8988T (cell line): ENCODE results near the gene CES2.

ENCODE experiments used
- DNase-seq: peaks from one replicate; pipeline ENCODE4 v3.0.0; 2011

Gene CES2

DNA sequence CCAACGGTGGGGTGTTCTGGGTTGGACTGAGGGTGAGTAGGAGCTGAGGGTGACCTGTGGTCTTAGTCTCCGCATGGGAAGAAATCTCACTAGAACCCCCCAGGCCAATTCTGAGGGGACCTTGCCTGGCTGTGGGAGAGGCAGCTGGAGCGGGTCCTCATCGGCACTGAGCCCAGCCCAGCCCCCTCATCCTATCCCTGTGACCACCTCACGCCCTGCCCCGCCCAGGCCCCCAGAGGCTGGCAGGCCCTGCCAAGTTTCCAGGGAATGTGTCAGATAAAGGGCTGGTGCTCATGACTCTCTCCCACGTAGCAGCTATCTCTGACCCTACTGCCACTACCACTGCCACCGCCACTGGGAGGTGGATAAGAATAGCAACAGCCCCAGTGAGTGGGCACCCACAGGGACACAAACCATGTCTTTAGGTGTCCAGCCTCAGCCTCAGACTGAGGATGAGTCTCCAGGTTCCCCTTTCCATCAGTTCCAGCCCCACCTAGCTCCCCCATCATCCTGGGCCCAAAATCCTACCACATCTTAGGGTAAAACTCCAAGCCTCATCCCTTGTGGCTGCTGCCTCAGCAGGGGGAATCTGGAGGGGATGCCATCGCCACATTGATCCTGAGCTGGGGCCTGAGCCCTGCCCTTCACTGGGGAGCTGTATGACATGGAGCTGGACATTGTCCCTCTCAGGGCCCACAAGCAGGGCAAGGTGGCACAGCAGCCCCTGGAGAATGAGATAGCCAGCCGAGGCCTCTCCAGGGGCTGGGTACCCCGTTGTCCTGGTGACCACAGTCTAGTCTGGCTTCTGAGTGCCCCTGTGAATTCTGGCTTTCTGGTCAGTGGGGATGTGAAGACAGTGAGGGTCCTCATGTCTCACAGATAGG, 31.5 kb upstream of the CES2 start:
- DNase-seq, result peak; percentile 40

DNA sequence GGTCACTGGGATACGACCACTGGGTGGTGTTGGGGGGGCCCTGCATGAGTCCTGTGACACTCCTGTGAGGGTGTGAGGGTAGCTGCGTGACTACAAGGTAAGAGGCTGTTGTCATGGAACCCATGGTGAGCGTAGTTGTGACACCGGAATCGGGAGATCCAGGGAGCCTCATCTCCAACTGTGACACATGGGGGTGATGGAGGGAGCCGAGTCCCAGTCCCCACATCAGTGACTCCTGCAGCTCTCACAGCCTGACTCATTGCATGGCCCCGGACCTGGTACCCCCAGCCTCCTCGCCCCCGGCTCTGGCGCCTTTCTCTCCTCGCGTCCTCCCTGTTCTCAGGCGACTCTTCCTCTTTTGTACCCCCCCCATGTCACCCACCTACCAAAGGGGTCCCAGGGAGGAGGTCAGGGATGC, 30.9 kb upstream of the CES2 start:
- peak; percentile 37 for DNase-seq

DNA sequence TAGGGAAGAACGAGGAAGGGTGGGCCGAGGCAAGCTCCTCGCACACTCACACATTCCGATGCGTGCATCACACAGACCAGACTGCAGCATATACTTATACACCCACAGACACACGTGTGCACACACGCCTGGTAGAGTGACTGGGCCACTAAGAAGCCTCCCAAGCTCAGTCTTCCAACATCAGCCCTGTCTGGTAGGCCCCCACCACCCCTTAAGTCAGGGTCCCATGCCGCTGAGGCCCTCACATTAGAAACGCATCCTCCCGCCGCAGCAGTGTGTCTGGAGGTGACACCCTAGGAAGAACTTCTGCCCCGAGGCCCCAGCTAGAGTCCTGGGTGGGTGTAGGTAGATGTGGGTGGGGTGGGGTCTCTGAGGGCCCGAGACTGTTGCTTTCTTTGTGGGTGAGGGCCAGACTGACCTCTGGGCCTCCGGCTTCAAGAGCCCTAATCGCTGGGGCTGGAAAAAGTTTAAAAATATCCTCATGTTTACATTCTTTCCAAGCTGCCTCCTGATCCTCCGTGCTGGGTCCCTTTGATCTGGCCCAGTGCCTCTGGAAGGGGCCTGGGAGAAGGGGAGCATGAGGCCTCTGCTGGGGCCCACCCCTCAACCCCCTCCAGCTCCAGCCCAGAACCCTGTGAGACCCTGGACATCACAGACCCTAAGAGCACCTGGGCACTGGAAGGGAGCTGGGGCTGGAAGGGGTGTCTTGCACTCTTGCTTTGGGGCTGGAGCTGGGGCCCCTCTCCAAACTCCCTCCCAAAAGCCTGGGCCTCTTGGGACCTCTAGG, 30.3 kb upstream of the CES2 start:
- peak; percentile 31 for DNase-seq

DNA sequence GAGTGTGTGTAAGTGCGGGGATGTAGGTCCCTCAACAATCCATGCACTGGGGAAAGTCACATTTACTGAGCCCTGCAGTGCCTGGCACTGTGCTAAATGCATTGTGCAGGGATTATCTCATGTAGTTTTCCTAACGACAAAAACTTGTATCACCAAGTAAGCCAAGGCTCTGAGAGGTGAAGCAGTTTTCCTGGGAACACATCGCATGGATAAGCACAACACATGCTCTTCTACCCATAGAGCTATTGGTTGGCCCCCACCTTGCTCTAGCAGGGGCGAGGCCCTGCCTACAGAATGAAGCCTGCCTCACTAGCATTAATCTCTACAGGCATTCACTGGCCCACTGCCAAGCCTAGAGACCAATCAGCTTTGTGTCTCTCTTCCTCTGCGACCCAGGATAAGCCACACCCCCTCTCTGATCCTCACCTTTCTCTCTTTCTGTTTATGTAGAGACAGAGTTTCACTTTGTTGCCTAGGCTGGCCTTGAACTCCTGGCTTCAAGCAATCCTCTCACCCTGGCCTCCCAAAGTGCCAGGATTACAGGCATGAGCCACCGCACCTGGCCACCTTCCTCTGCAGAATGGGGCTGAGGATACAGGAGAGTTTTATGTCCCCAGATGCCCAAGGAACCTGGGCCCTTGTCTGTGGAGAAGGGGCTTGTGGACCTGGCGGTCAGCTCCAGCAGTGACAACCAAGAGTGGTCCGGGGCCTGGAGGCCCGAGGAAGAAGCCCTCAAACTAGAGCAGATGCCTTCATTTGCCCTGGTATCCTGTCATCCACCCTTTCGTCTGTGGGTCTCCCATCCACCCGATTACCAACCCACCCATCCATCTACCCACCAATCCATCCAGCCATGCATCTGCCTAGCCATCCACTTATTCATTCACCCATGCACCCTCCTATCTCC, 29.4 kb upstream of the CES2 start:
- DNase-seq, result peak; percentile 21

DNA sequence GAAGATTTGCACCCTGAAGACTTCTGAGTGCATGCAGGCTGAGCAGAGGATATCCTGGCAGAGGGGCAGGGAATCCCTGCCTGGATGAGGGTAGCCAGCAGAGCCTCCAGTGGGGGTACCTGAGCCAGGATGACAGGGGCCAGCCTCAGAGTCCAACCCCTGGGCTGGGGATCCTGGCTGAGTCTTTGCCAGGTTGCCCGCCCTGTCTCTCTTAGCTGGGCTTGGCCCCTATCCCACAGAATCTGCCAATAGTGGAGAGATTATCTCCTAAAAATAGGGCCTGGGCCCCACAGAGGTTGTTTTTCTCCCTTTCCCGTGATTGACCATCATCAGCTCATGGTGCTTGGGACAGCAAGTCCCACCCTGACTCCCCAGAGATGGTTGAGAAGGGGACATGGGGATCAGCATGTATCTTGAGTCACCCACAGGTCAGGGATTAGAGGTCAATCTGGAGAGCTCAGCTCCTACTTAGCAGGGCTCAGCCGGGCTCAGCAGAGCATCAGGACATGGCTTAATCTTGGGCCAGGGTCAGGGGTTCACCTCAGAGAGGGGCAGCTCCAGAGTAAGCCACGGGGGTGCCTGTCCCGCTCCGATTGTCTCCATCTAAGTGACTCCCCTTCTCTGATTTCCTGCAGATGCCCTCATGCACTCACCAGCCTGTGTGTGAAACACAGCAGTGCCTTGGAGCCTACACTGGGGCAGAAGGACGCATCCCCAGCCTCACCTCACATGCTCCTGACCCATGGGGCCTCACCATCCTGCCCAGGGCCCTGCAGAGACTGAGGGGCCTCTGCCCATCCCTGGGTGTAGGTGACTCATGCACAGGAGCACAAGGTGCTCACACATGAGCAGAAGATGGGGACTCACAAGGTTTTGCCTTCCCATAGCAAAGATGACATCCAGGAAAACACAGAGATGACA, 28.1 kb upstream of the CES2 start:
- DNase-seq, result peak; percentile 27

DNA sequence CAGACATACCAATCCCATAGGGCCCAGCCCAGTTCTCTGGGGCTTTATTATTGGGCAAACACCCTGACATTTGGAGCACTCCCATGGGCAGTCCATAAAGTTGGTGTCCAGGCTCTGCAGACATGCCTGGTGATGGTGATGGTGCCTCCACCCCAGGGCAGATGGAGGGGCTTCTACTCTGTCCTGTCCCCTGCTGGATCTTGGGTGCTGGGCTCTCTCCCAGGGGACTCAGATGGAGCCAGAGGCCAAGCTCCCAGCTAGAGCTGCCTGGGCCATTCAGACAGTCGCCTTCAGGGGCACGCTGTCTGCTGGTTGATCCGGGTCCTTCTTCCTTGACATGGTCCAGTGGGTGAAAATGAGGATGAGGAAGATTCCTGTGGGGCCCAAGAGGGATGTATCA, 27.2 kb upstream of the CES2 start:
- DNase-seq, result no peak

DNA sequence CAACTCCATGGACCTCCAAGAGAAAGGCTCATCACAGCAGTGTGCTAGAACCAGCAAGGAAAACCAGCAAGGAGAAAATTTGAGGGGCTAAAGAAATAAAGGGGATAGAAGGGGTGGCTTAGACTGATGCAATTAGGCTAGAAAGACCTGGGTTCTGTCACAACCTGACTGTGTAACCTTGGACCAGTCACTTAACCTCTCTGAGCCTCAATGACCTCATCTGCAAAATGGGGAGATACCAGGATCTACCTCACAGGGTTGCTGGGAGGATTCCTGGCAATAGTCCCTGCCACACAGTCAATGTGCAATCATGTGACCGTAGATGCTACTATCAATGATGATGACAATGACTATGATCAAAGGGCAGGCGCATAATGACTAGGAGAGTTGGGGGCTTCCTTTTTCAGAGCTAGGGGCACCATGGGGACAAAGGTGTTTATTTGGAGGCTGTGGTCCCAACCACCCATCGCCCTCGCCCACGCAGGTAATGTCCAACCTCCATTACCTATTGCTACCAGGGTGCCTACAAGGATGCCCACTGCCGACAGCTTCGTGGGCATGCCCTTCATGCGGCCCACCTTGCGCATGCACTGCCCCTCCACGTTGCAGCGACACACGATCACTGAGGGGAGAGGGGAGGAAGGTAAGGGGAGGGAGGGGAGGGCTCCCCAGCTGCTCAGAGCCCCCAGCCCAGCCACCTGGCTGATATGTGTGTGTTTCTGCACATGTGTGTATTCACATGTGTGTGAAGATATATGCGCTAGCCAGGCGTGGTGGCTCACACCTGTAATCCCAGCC, 26.4 kb upstream of the CES2 start:
- peak; percentile 17 for DNase-seq

DNA sequence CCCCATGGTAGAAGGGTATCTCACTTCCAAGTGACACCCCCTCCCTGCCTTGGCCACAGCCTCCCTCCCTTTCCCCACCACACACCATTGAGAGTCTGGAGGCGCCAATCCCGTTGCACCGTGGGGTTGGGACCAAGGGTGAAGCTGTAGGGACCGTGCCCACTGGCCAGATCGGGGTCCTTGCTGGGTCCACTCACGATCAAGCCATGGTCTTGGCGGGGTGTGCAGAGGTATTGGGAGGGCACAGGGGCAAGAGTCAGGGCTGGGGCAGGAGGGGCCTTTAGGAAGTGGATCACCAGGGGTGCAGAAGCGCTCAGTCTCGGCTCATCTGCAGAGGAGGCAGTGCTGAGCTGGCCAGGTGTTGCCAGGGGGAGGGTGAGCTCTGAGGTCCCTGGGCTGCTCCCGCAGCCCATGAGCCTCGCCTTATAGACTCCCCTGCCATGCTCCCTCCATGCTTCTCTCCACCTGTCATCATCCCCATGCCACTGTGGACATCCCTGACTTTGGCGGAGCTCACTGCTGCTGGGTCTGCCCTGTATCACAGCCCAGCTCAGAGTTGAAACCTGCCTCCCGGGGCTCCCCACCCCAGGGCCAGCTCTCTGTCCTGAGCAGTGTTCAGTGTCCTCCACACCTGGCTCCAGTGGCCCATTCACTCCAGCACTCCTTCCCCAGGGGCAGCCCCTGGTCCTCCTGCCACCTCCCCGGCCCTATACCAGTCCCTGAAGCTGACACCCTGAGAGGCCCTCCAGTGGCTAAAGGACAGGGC, 25.0 kb upstream of the CES2 start:
- peak; percentile 53 for DNase-seq

DNA sequence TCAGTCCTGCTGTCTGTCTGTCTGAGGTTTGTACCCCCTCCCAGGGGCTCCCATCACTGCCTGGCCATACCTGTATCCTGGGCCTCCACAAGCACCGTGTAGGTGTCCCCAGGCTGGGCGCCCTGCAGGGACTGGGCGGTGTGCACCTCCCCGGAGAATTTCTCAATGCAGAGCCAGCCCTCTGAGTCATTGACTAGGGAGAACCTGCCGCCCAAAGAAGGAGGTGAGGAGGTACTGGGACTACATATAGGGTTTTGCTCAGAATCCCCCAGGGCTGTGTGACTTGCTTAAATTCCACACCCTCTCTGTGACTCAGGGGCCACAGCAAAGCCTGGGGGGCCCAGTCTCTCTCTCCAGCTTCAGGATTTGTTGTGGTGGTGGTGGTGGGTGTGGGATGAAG, 24.2 kb upstream of the CES2 start:
- DNase-seq, result peak; percentile 40

DNA sequence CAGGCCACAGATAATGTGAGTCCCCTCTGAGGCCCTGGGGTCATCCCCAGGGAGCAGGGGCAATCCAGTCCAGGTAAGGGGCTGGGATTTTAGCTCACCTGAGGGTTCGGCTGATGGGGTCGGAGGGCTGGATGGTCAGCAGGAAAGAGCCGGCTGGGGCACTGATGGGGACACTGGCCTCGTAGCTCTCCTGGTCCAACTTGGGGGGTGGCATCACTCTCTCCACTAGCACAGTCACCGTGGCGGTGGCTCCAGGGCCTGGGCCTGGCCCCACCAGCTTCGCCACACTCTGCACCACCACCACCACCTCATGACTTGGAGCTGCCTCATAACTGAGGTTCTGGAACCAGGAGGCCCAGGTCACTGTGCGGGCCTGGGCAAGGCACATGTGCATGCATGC, 23.5 kb upstream of the CES2 start:
- peak; percentile 25 for DNase-seq

DNA sequence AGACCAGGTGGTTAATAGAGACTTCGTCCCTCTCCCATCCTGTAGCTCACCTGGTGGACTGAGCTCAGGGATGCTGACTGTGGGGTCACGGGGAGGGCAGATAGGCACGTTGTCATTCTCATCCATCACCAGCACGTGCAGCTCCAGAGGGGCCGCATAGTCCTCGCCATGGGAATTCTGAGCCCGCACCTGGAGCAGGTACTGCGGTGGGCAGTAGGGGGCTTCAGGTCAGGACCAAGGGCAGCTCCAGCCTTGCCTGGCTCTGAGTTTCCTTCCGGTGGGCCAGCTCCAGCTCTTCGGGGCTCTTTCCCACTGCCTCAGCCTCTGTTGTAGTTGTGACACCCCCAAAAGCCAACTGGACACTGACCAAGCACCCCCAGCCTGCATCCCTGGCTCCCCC, 22.2 kb upstream of the CES2 start:
- DNase-seq, result no peak

DNA sequence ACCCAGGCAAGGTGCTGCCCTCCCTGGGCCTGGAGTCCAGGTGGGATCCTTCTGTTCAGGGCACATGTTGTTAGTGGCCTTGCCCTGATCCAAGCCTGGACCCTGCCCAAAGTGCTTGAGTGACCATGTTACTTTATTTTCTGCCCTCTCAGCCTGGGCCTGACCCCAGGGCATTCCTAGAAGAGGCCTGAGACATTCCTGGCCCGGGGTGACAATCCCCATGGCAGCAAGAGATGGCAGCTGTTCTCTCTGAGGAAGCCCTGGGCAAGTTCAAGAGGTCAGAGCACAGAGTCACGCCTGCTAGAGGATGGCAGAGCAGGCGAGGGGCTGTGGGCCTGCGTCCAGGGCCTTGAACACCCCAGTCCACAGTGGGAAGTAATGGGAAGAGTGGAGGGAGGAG, 21.6 kb upstream of the CES2 start:
- no peak for DNase-seq

DNA sequence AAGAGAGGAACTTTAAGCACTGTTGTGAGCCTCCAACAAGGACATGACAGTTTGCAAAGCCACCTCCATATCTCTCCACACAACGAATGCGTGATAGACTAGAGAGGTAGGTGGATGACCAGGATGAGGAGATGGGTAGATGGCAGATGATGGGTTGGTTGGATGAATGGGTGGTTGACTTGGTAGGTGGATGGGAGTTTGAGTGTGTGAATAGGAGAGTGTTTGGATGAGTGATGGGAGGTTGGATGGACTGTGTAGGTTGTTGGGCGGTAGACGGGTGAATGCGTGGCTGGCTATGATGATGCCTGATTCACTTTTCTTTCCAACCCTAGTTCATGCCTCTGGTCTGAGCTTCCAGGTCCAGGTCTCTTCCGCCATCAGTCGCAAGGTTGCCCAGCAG, 20.8 kb upstream of the CES2 start:
- no peak for DNase-seq

DNA sequence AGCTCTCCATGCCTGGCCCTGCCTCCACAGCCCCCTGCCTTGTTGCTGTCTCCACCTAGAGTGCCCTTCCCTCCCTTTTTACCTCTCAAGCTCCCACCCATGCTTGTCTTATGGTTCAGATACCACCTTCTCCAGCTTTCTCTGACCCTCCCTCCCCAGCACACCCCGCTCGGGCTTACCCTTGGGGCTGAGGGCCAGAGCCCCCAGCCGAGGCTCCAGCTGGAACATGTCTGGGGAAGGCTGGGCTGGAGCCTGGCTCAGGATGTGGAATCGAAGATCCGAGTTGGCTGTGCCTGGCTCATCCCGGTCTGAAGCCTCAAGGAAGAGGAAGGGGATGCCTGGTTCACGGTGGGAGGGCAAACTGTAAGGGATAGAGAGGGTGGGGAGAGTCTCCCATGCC, 20.3 kb upstream of the CES2 start:
- no peak for DNase-seq

DNA sequence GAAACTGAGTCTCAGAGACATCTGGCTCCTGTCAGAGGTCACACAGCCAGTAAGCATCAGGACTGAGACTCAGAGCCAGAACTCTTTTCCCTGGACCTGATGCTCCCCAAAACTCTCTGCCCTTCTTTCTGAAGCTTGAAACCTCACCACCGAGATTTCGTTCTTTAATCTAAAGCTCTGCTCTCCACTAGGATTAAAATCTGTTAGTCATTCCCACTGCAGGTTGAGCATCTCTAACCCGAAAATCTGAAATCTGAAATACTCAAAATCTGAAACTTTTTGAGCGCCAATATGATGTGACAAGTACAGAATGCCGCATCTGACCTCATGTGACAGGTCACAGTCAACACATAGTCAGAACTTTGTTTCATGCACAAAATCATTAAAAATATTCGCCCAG, 18.8 kb upstream of the CES2 start:
- DNase-seq, result no peak

DNA sequence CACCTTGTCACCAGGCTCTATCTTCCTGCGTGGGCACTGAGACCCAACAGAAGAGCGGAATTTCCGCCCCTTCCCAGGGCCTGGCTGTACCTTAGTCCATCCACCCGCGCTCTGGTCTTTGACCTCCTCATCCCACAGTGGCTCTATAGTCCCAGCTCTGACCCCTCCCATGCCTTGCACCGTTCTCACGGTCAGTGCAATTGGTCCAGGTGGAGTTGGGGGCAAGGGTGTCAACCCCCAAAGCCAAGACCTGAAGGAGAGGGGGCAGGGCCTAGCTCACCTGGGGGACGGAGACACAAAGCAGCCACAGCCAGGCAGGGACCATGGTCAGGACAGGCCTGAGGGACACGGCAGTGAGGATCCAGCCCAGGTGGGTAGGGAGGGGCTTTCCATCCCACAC, 17.6 kb upstream of the CES2 start:
- no peak for DNase-seq

DNA sequence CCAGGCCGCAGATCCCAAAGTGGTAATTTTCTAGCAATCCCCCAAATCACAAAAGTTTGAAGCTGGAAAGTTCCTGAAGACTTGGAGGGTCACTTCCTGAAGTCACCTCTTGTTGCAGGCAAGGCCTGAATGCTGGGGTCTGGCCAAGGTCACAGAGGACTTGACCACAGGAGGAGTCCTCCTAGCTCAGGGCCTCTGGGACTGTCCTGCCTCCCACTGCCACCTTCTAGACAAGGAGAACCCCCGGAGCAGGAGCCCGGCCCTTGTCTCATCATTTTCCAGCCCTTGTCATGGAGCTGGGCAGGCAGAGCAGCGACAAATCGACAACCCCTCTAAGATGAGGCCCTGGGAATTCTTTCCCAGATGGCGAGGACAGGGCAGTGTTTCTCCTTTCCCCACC, 17.0 kb upstream of the CES2 start:
- no peak for DNase-seq

DNA sequence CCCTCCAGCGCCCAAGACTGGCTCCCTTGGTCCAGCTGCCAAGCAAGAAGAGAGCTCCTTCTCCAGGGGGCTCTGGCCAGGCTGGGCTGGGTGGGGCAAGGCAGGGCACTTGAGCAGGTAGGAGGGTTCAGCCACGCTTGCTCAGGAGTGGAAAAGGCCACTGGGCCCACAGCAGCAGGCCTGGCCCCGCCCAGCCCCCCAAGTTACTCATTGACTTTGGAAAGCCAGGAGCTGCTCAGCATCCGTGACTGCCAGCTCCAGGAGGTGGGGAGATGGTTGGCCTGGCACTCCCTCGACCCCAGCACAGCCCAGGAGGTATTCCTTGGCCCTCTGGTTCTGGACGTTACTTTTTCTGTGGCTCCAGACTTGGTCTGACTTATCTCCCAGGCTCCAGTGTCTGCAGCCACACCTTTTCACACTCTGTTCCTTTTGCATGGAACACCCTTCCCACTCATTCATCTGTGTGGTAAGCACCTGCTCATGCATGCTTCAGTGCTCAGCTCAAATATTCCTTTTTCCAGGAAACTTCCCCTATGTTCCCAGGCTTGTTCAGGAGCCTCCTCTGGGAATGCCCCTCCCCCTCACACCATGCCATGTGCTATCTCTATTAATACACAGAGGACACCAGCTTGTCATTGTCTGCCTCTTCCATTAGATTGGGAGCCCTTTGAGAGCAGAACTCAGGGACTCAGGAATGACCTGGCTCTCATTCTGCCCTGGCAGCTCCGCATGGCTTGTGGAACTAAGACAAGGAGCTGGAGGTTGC, 16.3 kb upstream of the CES2 start, which contains the start of gene CDH16:
CDH16 (minus strand) TSS at position 83 of the 766 bp plus-strand sequence. CDS start 820 bp downstream, outside the sequence.
- no peak for DNase-seq

DNA sequence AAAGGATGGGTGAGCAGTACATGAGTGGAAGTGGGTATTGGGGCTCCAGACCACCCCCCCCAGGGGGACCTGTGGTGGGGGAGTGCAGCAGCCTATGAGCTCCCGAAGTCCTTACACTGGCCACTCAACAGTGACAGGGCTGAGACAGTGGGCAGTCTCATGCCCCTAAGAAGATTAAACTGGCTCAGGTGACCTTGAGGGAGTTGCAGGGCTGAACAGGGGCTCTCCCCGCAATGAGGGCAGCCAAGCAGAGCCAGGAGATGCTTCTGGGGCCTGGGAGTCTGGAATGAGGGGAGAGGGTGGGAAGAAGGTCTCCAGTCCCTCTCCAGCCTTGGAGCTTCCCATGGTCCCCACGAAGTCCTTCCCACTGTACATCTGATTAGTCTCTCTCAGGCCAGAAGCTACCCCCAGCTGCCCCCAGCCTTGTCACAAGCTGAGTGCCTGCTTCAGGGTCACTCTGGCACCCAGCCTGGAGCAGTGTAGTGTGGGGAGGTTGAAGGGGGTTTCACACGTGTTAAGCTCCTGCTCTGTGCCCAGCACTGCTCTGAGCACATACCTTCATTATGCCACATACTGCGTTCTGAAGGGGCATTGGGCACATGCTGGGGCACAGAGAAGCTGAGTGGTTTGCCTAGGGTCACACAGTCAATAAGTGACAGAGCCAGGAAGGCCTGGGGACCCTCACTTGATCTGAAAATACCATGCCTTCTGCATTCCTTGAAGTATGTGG, 15.6 kb upstream of the CES2 start:
- no peak for DNase-seq
